HUES48 (cell line): ENCODE results near the gene NPAS3.

Source experiments
- H3K27ac ChIP-seq: one replicate; pipeline ENCODE4 v1.7.0; 2013; ENCODE audit warnings: low read depth, low read length, inconsistent platforms
- H3K27me3 ChIP-seq: 2 replicates; pipeline ENCODE4 v1.6.1; 2013; ENCODE audit warnings: mild to moderate bottlenecking, low read length; ENCODE audit not compliant: control insufficient read depth, insufficient read depth
- H3K36me3 ChIP-seq: 2 replicates; pipeline ENCODE4 v1.6.1; 2013; ENCODE audit warnings: low read length; ENCODE audit not compliant: control insufficient read depth, insufficient read depth
- H3K4me1 ChIP-seq: 2 replicates; pipeline ENCODE4 v1.6.1; 2013; ENCODE audit warnings: mild to moderate bottlenecking, low read length; ENCODE audit not compliant: control insufficient read depth, insufficient read depth
- H3K4me3 ChIP-seq: 2 replicates; pipeline ENCODE4 v1.5.1; 2013; ENCODE audit warnings: mild to moderate bottlenecking, low read depth, low read length
- H3K9ac ChIP-seq: 2 replicates; pipeline ENCODE4 v1.6.1; 2013; ENCODE audit warnings: mild to moderate bottlenecking, low read depth, low read length, moderate library complexity
- H3K9me3 ChIP-seq: 2 replicates; pipeline ENCODE4 v1.6.1; 2013; ENCODE audit warnings: low read length; ENCODE audit not compliant: control insufficient read depth, insufficient read depth

Gene NPAS3

DNA sequence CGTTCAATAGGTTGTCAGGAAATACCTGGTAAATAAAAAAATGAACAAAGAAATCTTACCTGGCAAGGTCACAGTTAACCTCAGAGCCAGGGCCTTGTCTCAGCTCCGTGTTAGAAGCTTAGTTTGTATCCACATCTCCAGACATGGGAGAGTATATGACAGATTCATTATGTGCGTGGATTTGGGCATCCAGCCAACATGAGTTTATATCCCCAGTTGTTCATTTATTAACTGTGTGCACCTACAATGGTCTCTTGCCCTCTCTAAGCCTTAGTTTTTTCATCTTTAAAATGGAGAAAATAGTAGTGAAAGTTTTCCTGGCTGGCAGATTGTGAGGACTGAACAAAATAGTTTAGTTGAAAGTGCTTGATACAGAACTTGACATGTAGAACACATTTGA lies 437.8 kb downstream of the NPAS3 start:
- Histone ChIP-seq H3K4me1 (no peaks in the 10 kb centered on the region; the same call in 1 of the 2 replicates), H3K9ac (no peak overlapping the region), H3K36me3 (no peaks in the 10 kb centered on the region), H3K27me3 (no peaks in the 10 kb centered on the region), H3K9me3 (no peaks in the 10 kb centered on the region), H3K4me3 (no peak overlapping the region), H3K27ac (no peak overlapping the region)

DNA sequence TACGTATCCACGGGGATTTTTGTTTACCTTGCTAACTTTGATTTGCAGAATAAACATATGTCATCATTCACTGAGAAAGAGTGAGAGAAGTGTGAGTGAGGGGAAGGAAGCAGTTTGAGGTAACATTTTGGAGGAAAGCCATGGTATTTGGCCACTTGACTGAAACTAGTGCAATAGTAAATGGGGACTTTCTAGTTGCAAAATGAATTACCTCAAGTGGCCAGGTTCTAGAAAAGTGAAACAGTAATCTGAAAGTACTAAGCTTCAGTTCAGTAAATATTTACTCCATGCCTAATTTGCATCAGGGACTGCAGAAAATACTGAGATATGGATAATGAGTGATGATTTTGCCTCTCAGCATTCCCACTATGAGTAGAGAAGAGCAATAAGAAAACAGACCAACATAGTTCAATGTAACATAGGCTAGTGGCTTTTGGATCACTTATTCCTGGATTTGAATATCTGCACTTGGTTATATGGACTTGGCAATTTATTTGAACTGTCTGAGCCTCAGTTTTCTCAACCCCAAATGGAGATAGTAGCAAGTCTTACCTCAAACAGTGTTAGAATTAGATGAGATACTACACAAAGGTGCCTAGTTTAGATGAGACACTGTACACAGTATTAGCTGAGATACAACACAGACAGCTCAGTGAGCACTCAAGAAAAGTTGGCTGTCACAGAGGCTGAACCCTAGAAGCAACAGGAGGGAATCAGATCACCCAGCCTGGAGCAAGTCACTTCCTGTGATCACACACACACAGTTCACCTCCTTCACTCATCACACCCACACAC lies 439.1 kb downstream of the NPAS3 start:
- Histone ChIP-seq H3K27me3 (no peaks in the 10 kb centered on the region), H3K9me3 (no peaks in the 10 kb centered on the region), H3K36me3 (no peaks in the 10 kb centered on the region), H3K9ac (no peak overlapping the region), H3K27ac (no peak overlapping the region), H3K4me3 (no peak overlapping the region), H3K4me1 (no peaks in the 10 kb centered on the region; the same call in 1 of the 2 replicates)

DNA sequence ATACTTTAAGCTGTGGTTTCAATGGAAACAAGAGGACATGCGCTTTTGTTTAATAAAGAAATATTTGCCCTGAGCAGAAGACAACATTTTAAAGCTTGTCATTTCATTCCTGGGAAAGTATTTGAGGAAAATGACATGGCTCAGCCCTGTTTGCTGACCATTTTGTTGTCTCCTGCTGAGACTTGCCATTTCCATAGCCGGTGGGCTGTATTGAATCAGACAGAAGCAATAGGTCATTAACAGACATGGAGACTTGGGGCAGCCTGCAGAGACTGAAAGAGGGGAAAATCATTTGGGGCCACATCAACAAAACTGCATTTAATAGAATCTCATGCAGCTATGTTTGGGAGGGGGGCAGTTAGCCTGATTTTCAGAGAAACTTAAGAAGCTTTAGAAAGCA lies 443.0 kb downstream of the NPAS3 start:
- Histone ChIP-seq H3K4me1 (no peaks in the 10 kb centered on the region; the same call in 1 of the 2 replicates), H3K9me3 (no peaks in the 10 kb centered on the region), H3K9ac (no peak overlapping the region), H3K27ac (no peak overlapping the region), H3K4me3 (no peak overlapping the region), H3K27me3 (no peaks in the 10 kb centered on the region), H3K36me3 (no peaks in the 10 kb centered on the region)

DNA sequence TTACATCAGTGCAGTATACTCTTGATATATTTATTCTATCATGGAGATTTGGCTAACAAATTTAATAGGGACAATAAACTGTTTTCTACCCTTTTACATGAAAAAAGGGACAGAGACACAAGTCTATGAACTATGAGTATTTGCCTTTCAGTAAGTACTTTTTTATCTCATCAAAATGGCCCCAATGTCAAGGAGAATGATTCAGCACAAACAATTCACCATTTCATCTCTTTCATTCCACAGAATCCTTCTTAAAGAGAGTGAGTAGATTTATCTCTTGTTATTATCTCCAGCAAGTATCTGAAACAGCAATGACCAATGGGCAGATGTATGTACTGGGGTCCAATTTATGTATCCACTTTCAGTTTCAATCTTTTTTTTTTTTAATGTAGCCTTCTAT lies 447.5 kb downstream of the NPAS3 start:
- no peaks in the 10 kb centered on the region; the same call in 1 of the 2 replicates for H3K4me1 ChIP-seq
- H3K36me3 ChIP-seq = no peaks in the 10 kb centered on the region

DNA sequence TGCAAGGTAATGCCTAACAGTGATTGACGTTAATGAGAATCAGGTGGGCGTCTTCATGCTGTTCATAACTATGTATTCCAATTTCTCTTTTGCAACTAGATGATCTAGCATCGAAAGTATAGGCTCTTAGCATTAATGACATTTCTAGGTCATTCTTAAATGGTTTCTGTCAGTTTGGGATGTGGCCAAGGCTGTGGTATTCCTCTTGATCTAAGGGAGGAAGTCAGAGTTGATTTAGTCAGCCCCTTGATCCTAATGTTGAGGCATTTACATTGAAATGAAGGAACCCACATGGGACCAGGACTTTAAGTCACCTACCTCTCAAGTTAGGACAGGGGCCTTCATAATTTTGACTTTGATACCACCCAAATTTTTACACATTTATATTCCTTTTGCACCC lies 448.1 kb downstream of the NPAS3 start:
- no peaks in the 10 kb centered on the region; the same call in 1 of the 2 replicates for H3K4me1 ChIP-seq
- no peaks in the 10 kb centered on the region for H3K27me3 ChIP-seq
- no peaks in the 10 kb centered on the region for H3K9me3 ChIP-seq
- H3K36me3 ChIP-seq = no peaks in the 10 kb centered on the region
- H3K9ac ChIP-seq = no peak overlapping the region
- no peak overlapping the region for H3K4me3 ChIP-seq
- H3K27ac ChIP-seq = no peak overlapping the region

More for the DNA sequence above, 447.5 kb downstream of the NPAS3 start:
- Histone ChIP-seq H3K9me3 (no peaks in the 10 kb centered on the region), H3K4me3 (no peak overlapping the region), H3K27ac (no peak overlapping the region), H3K9ac (no peak overlapping the region), H3K27me3 (no peaks in the 10 kb centered on the region)

DNA sequence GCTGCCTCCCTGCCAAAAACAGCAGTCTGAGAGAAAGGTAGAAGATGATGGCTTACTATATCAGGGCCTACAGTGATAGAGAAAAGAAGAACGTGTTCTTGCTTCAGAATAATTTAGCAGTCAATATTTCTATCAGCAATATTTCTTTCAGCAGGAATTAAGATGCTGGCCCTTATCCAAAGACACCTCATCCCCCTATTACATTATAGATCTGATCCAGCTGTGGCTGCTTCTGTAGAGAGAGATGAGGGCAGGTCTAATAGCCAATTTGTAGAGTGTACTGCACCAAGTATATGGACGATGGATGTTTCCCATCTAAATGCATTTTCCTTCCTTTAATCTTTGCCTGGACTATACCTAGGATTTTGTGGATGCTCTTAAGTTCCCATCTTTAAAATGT lies 451.7 kb downstream of the NPAS3 start:
- Histone ChIP-seq H3K9ac (no peak overlapping the region), H3K27me3 (no peaks in the 10 kb centered on the region), H3K27ac (no peak overlapping the region), H3K36me3 (no peaks in the 10 kb centered on the region), H3K9me3 (no peaks in the 10 kb centered on the region), H3K4me3 (no peak overlapping the region), H3K4me1 (no peaks in the 10 kb centered on the region)

DNA sequence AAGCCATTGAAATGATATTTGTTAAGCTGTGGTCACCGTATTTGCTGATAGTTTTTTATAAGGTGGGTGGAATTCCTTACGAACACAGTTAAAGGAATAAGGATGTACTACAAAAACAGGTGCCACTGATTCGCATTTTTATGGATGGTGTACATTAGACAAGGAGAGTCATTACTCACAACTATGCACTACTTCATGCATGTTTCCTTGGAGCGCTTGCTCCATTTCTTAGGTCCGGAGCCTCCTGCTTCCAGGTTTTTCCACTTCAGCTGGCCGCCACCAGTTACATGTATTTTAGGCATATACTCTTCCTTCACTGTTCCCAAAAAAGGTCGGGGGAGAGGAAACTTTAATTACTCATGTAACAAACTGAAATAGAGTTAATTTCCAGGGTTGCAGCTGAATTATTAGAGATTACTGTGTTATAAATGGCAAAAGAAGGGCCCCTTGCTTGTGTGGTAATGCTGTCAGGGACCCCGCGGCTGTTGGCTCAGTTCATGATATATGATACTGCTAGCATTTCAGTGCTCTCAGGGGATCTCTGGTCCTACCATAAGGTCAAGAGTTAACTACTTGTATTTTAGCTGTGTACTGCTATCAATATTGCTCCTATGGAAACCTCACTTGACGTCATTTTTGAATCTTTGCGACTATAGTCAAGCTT lies 454.7 kb downstream of the NPAS3 start:
- no peak overlapping the region for H3K9ac ChIP-seq
- H3K27me3 ChIP-seq = no peaks in the 10 kb centered on the region
- H3K36me3 ChIP-seq = no peaks in the 10 kb centered on the region
- no peaks in the 10 kb centered on the region for H3K4me1 ChIP-seq
- H3K9me3 ChIP-seq = no peaks in the 10 kb centered on the region
- no peak overlapping the region for H3K27ac ChIP-seq
- H3K4me3 ChIP-seq = no peak overlapping the region

DNA sequence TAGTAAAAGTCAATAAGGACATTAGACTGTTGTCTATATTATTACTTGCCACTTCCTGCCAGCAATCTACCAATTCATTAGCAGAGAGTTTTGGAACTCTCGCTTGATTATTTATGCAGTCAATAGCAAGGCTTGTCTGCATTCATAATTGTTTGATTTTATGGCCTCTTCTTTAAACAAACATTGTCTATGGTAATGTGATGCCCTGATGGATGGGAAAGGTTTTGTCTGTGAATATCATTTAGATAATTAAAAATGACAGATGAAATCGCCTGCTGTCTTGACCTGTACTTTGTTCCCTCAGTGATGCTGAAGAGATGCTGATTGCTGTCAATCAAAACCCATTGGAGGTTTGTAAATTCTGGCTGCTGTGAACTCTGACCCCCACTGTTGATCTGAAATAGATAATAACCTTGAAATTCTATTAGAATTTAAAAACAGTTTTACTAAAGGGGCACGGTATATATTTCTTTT lies 455.3 kb downstream of the NPAS3 start:
- Histone ChIP-seq H3K27me3 (no peaks in the 10 kb centered on the region), H3K36me3 (no peaks in the 10 kb centered on the region), H3K4me3 (no peak overlapping the region), H3K4me1 (no peaks in the 10 kb centered on the region), H3K9ac (no peak overlapping the region), H3K27ac (no peak overlapping the region), H3K9me3 (no peaks in the 10 kb centered on the region)

DNA sequence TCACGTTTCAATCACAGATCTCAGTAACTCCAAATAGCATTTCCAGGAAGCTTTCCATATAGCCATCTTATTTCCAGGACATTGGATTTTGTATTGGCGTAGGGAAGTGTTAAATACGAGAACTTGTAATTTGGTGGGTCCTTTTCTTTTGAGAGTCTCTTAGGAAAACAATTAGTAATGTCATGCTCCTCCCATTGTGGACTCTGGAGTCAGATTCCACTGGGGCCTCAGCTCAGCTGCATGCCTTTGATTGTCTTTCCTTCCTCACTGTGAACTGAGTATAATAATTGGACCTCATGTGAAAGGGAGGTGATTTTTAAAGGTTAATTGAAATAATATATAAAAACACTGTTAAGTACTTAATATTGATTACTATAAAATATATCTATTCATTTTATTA lies 462.6 kb downstream of the NPAS3 start:
- H3K27ac ChIP-seq = no peak overlapping the region
- peaks cover 36% of the 10 kb centered on the region for H3K9me3 ChIP-seq
- H3K4me3 ChIP-seq = no peak overlapping the region
- H3K27me3 ChIP-seq = no peaks in the 10 kb centered on the region
- H3K4me1 ChIP-seq = no peaks in the 10 kb centered on the region
- no peak overlapping the region for H3K9ac ChIP-seq
- no peaks in the 10 kb centered on the region for H3K36me3 ChIP-seq

DNA sequence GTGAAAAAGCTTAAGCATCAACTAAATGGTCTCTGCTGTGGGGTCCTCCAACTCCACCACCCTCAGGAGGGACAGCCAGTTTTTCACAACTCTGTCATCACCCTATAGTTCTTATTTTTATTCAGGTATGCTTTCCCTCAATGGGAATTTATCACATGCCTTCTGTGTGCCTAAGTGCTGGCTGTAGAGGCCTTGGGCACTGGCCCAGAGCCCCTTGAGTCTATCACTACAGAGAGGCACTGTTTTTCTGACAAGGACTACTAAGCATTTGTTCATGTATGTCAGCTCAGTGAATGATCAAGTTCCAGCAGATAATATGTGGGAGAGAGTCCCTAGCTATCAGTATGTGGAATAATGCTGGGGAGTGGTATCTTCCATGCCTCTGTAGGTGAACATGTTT lies 463.9 kb downstream of the NPAS3 start:
- H3K36me3 ChIP-seq = no peaks in the 10 kb centered on the region
- no peak overlapping the region for H3K4me3 ChIP-seq
- H3K9me3 ChIP-seq = peaks cover 49% of the 10 kb centered on the region
- no peaks in the 10 kb centered on the region for H3K27me3 ChIP-seq
- no peak overlapping the region for H3K27ac ChIP-seq
- no peak overlapping the region for H3K9ac ChIP-seq
- no peaks in the 10 kb centered on the region for H3K4me1 ChIP-seq

DNA sequence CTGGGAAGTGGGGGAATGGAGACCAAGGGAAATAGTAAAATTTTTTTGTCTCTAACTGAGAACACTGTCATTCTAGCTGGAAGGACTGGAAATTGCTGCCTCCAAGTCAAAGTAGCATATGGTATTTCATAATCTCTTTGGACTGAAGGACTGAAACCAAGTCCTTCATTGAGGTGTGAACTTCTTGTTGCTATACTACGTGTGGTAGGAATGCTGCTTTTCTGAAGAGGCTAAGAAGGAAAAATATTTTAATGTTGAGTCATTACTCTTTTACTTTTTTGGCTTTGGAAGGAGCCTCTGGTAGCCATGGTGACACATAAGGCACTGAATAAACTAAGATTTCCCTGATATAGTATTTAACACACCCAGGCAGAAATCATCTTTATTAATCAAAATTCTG lies 465.4 kb downstream of the NPAS3 start:
- no peak overlapping the region for H3K27ac ChIP-seq
- H3K27me3 ChIP-seq = no peaks in the 10 kb centered on the region
- no peaks in the 10 kb centered on the region for H3K36me3 ChIP-seq
- H3K9me3 ChIP-seq = peaks cover 60% of the 10 kb centered on the region
- H3K4me1 ChIP-seq = no peaks in the 10 kb centered on the region
- no peak overlapping the region for H3K4me3 ChIP-seq
- H3K9ac ChIP-seq = no peak overlapping the region
